Activated CD8-positive, alpha-beta memory T cell treated with anti-CD3 and anti-CD28 coated beads, Interleukin-2, amount 10 ng/mL, durations not matched to agents 7 days and 5 days (primary cell): ENCODE results near the gene LCNL1. TPM values are rescaled to one million over a fixed set of nuclear protein-coding genes. Genes with fewer than 3 reads are reported as not detected.

ENCODE experiments used
- ATAC-seq: fragments of 150-1000 bp; cut with Tn5 transposase; one replicate; pipeline ENCODE4 v1.10.0; 2021; ENCODE audit warnings: moderate library complexity
- CTCF ChIA-PET: fragments of 350-600 bp; sonication (Branson Sonifier 250); formaldehyde crosslinking; loops from one replicate; lab custom pipeline; 2021; ENCODE audit warnings: antibody characterized with exemption; lab: Charles Lee
- DNase-seq: peaks from one replicate; pipeline ENCODE4 v3.0.0-alpha.2; 2020
- H3K27ac Mint-ChIP-seq: one replicate; pipeline ENCODE4 v1.8.0; 2021; ENCODE audit warnings: mild to moderate bottlenecking, mixed read lengths
- H3K27me3 Mint-ChIP-seq: one replicate; pipeline ENCODE4 v1.8.0; 2021; ENCODE audit warnings: mixed read lengths
- H3K36me3 Mint-ChIP-seq: one replicate; pipeline ENCODE4 v1.8.0; 2021; ENCODE audit warnings: mild to moderate bottlenecking, mixed read lengths
- H3K4me1 Mint-ChIP-seq: one replicate; pipeline ENCODE4 v1.8.0; 2021; ENCODE audit warnings: mixed read lengths
- H3K4me3 Mint-ChIP-seq: one replicate; pipeline ENCODE4 v1.8.0; 2021; ENCODE audit warnings: mild to moderate bottlenecking, moderate library complexity, mixed read lengths
- H3K9me3 Mint-ChIP-seq: one replicate; pipeline ENCODE4 v1.8.0; 2022; ENCODE audit warnings: low read depth, mixed read lengths
- total RNA-seq, 2 experiments: library from RNA; stranded (reverse); gene quantifications; one replicate each; pipeline ENCODE4 v1.2.3, GENCODE V29; 2021

The LCNL1 gene
- total RNA-seq, 2 experiments from 2014 or later = 0.09 TPM; not detected in 1

- H3K36me3 Mint-ChIP-seq = no peaks in the 10 kb centered on the region
- peaks cover 26% of the 10 kb centered on the region for H3K27me3 Mint-ChIP-seq
- CTCF ChIA-PET = interaction anchor here (0.6 to 2.1 kb wide), 3 partner anchors 44 to 76 kb away, joined by 3 to 6 read pairs (median 6); no protein-coding TSS in a partner anchor
- ATAC-seq (peak; percentile 35), DNase-seq (no peak)
- peaks cover 1% of the 10 kb centered on the region for H3K4me1 Mint-ChIP-seq
- H3K9me3 Mint-ChIP-seq = no peaks in the 10 kb centered on the region
- no peak overlapping the region for H3K4me3 Mint-ChIP-seq
- H3K27ac Mint-ChIP-seq = no peak overlapping the region
Measured at GRCh38 chr9:136985027-136985602, 2.3 kb downstream of the LCNL1 start.

- no peak overlapping the region for H3K27ac Mint-ChIP-seq
Measured at GRCh38 chr9:136985853-136986252, 3.1 kb downstream of the LCNL1 start.

GRCh38 chr9:136988872-136989271 is 6.1 kb downstream of the LCNL1 start:
- no peaks in the 10 kb centered on the region for H3K9me3 Mint-ChIP-seq
- no peak overlapping the region for H3K4me3 Mint-ChIP-seq
- H3K27me3 Mint-ChIP-seq = peaks cover 19% of the 10 kb centered on the region
- DNase-seq (no peak), ATAC-seq (no peak)
- H3K36me3 Mint-ChIP-seq = peaks cover 2% of the 10 kb centered on the region
- no peak overlapping the region for H3K27ac Mint-ChIP-seq
- peaks cover 16% of the 10 kb centered on the region for H3K4me1 Mint-ChIP-seq
- CTCF ChIA-PET = interaction anchor here (1.0 to 2.6 kb wide), 5 partner anchors 14 to 147 kb away, joined by 4 to 7 read pairs (median 5); partner anchors contain the start of gene AJM1

More at GRCh38 chr9:136985853-136986252, 3.1 kb downstream of the LCNL1 start:
- Mint-ChIP-seq H3K9me3 (no peaks in the 10 kb centered on the region), H3K36me3 (no peaks in the 10 kb centered on the region), H3K4me1 (peaks cover 1% of the 10 kb centered on the region), H3K27me3 (peaks cover 27% of the 10 kb centered on the region), H3K4me3 (no peak overlapping the region)
- CTCF ChIA-PET = interaction anchor here (2.0 to 2.1 kb wide), 2 partner anchors 43 to 49 kb away, joined by 6 read pairs; no protein-coding TSS in a partner anchor
- no peak for ATAC-seq
- DNase-seq = no peak

- Mint-ChIP-seq H3K4me1 (peaks cover 17% of the 10 kb centered on the region), H3K27me3 (peaks cover 16% of the 10 kb centered on the region), H3K4me3 (no peak overlapping the region), H3K36me3 (peaks cover 2% of the 10 kb centered on the region), H3K27ac (no peak overlapping the region), H3K9me3 (no peaks in the 10 kb centered on the region)
- ATAC-seq (no peak), DNase-seq (no peak)
- CTCF ChIA-PET = interaction anchor here (3.7 to 4.7 kb wide), 3 partner anchors 15 to 44 kb away, joined by 19 to 32 read pairs (median 29); partner anchors contain the start of gene ABCA2
Measured at GRCh38 chr9:136990242-136990911, 7.6 kb downstream of the LCNL1 start.

- H3K4me3 Mint-ChIP-seq = peak within 1 kb of the TSS; percentile 84
- DNase-seq = peak; percentile 96
- peaks cover 32% of the 10 kb centered on the region for H3K4me1 Mint-ChIP-seq
- CTCF ChIA-PET = interaction anchor here (0.7 to 4.7 kb wide), 20 partner anchors 9 to 204 kb away, joined by 3 to 32 read pairs (median 5); partner anchors contain the start of genes ABCA2, AJM1, FBXW5 and LCNL1
- peak within 1 kb of the TSS; percentile 82 for H3K27ac Mint-ChIP-seq
- peak; percentile 88 for ATAC-seq
- peaks cover 2% of the 10 kb centered on the region for H3K36me3 Mint-ChIP-seq
- H3K27me3 Mint-ChIP-seq = peaks cover 9% of the 10 kb centered on the region
- H3K9me3 Mint-ChIP-seq = no peaks in the 10 kb centered on the region
Measured at GRCh38 chr9:136991993-136992818, 9.4 kb downstream of the LCNL1 start, which contains the start of gene PAXX. Gene PAXX (plus strand): TSS chr9:136992422. CDS start chr9:136992444, 22 bp downstream.

GRCh38 chr9:136992819-136993369 is 10.1 kb downstream of the LCNL1 start:
- H3K27me3 Mint-ChIP-seq = peaks cover 3% of the 10 kb centered on the region
- CTCF ChIA-PET = interaction anchor here (0.7 to 4.7 kb wide), 20 partner anchors 8 to 205 kb away, joined by 3 to 32 read pairs (median 5); partner anchors contain the start of genes ABCA2, AJM1, FBXW5 and LCNL1
- peak overlapping the region; percentile 82 for H3K27ac Mint-ChIP-seq
- H3K9me3 Mint-ChIP-seq = no peaks in the 10 kb centered on the region
- DNase-seq = no peak
- peak; percentile 3 for ATAC-seq
- peaks cover 2% of the 10 kb centered on the region for H3K36me3 Mint-ChIP-seq
- H3K4me1 Mint-ChIP-seq = peaks cover 39% of the 10 kb centered on the region
- H3K4me3 Mint-ChIP-seq = peak overlapping the region; percentile 84

- DNase-seq (no peak), ATAC-seq (no peak)
- peaks cover 2% of the 10 kb centered on the region for H3K36me3 Mint-ChIP-seq
- peaks cover 52% of the 10 kb centered on the region for H3K4me1 Mint-ChIP-seq
- CTCF ChIA-PET = interaction anchor here (3.7 to 4.7 kb wide), 4 partner anchors 19 to 46 kb away, joined by 19 to 32 read pairs (median 25); partner anchors contain the start of gene ABCA2
- H3K4me3 Mint-ChIP-seq = no peak overlapping the region
- no peak overlapping the region for H3K27ac Mint-ChIP-seq
- no peaks in the 10 kb centered on the region for H3K9me3 Mint-ChIP-seq
- peaks cover 2% of the 10 kb centered on the region for H3K27me3 Mint-ChIP-seq
Measured at GRCh38 chr9:136994180-136994887, 11.5 kb downstream of the LCNL1 start.

GRCh38 chr9:136994888-136995230 is 12.1 kb downstream of the LCNL1 start:
- Mint-ChIP-seq H3K9me3 (no peaks in the 10 kb centered on the region), H3K27me3 (peaks cover 2% of the 10 kb centered on the region), H3K4me1 (peaks cover 57% of the 10 kb centered on the region), H3K4me3 (no peak overlapping the region), H3K27ac (no peak overlapping the region), H3K36me3 (peaks cover 2% of the 10 kb centered on the region)
- no peak for DNase-seq
- ATAC-seq = no peak
- CTCF ChIA-PET = interaction anchor here (1.6 to 14.3 kb wide), 4 partner anchors 19 to 148 kb away, joined by 4 to 234 read pairs (median 20); partner anchors contain the start of genes ABCA2 and FUT7

- Mint-ChIP-seq H3K36me3 (peaks cover 2% of the 10 kb centered on the region), H3K27me3 (no peaks in the 10 kb centered on the region), H3K9me3 (no peaks in the 10 kb centered on the region), H3K4me1 (peaks cover 62% of the 10 kb centered on the region), H3K27ac (no peak overlapping the region), H3K4me3 (no peak overlapping the region)
- ATAC-seq (no peak), DNase-seq (no peak)
- CTCF ChIA-PET = interaction anchor here (0.8 to 14.3 kb wide), 8 partner anchors 13 to 149 kb away, joined by 3 to 234 read pairs (median 4); partner anchors contain the start of genes ABCA2, C8G and FUT7
Measured at GRCh38 chr9:136995362-136995761, 12.6 kb downstream of the LCNL1 start.

- no peak for DNase-seq
- H3K4me1 Mint-ChIP-seq = peaks cover 66% of the 10 kb centered on the region
- no peaks in the 10 kb centered on the region for H3K9me3 Mint-ChIP-seq
- H3K27ac Mint-ChIP-seq = peak overlapping the region; percentile 82
- H3K36me3 Mint-ChIP-seq = peaks cover 2% of the 10 kb centered on the region
- H3K27me3 Mint-ChIP-seq = peaks cover 2% of the 10 kb centered on the region
- no peak for ATAC-seq
- H3K4me3 Mint-ChIP-seq = peak overlapping the region; percentile 26
- CTCF ChIA-PET = interaction anchor here (0.8 to 14.3 kb wide), 13 partner anchors 14 to 208 kb away, joined by 3 to 234 read pairs (median 4); partner anchors contain the start of genes ABCA2, C8G and FUT7
Measured at GRCh38 chr9:136995772-136996311, 13.0 kb downstream of the LCNL1 start.

GRCh38 chr9:136996361-136997292 is 13.8 kb downstream of the LCNL1 start, which contains the start of gene CLIC3:
Gene CLIC3 (minus strand): TSS chr9:136996568. CDS start chr9:136996543, 25 bp downstream.
- peak; percentile 5 for ATAC-seq
- Mint-ChIP-seq H3K4me1 (peaks cover 64% of the 10 kb centered on the region), H3K4me3 (peak within 1 kb of the TSS; percentile 26), H3K9me3 (no peaks in the 10 kb centered on the region), H3K27me3 (peaks cover 2% of the 10 kb centered on the region), H3K27ac (peak within 1 kb of the TSS; percentile 88), H3K36me3 (peaks cover 2% of the 10 kb centered on the region)
- CTCF ChIA-PET = interaction anchor here (0.8 to 14.3 kb wide), 14 partner anchors 15 to 209 kb away, joined by 3 to 234 read pairs (median 4); partner anchors contain the start of genes ABCA2, C8G and FUT7
- peak; percentile 78 for DNase-seq
